NCI-H146 treated with DMSO at 0.1 percent for 48 hours (cell line): ENCODE measurements around the gene EBPL.
"Not testable (repeated sequence)": the region's sequence is repeated elsewhere in the genome, so short reads cannot be mapped to it uniquely, and the experiment has no call there.

Source experiments
- DNase-seq: peaks from one replicate; lab custom pipeline; 2025; ENCODE audit not compliant: unreplicated experiment; lab: John Stamatoyannopoulos, UW

The EBPL gene

GRCh38 chr13:49635599-49636433 lies 55.5 kb downstream of the EBPL start:
- peak; percentile 70 for DNase-seq

GRCh38 chr13:49633710-49634109 lies 57.6 kb downstream of the EBPL start:
- no peak for DNase-seq

GRCh38 chr13:49632156-49632555 lies 59.1 kb downstream of the EBPL start:
- no peak for DNase-seq

DNA sequence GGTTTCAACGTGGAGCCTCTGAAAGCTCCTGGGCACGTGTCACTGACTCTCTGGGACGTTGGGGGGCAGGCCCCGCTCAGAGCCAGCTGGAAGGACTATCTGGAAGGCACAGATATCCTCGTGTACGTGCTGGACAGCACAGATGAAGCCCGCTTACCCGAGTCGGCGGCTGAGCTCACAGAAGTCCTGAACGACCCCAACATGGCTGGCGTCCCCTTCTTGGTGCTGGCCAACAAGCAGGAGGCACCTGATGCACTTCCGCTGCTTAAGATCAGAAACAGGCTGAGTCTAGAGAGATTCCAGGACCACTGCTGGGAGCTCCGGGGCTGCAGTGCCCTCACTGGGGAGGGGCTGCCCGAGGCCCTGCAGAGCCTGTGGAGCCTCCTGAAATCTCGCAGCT lies 60.7 kb downstream of the EBPL start:
- no peak for DNase-seq

DNA sequence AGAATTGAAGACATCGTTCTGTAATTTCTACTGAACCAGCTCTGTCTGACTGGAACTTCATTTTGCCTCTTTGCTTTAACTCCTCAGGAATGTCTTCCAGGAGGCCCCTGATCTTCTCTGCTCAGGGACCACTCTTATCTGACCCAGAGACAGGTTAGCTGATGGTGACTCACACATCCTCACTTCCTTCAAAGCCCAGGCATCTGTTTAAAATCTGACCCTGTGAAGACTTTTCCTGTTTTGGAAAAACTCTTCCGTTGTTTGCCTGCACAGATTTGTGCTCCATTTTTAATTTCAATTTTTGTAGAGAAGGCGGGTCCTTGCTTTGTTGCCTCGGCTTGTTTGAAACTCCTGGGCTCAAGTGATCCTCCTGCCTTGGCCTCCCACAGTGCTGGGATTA lies 61.3 kb downstream of the EBPL start:
- DNase-seq = no peak

DNA sequence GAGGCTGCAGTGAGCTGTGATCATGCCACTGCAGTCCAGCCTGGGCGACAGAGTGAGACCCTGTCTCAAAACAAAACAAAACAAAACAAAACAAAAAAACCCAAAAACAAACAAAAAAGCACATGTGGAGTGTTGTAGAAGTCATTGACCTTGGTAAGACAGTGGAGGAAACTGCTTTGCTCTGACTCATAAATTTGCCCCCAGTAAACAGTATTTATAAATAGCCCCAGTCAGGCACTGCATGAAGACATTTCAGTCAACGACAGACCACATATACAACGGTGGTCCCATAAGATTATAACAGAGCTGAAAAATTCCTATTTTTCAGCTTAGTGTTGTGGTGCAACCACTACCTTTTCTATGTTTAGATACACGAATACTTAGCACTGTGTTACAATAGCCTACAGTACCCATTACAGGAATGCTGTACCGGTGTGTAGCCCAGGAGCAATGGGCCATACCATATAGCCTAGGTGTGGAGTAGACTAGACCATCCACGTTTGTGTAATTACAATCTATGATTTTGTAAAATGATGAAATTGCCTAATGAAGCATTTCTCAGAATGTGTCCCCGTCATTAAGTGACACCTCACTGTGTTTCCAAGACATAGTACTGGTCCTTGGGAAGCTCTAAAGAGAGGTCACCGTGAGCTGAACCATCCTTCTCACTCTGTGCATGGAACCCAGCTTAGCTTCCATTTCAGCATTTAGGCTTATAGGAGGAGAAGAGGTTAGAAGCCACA lies 61.9 kb downstream of the EBPL start:
- DNase-seq = no peak

GRCh38 chr13:49627831-49628652 lies 63.2 kb downstream of the EBPL start, which contains the start of gene ARL11:
Gene ARL11 (plus strand): TSS chr13:49628507. CDS start chr13:49630448, 1,941 bp downstream.
- DNase-seq = peak; percentile 79

- DNase-seq = no peak
Measured at GRCh38 chr13:49625392-49626079, 65.8 kb downstream of the EBPL start.

GRCh38 chr13:49624229-49624628 lies 67.1 kb downstream of the EBPL start:
- no peak for DNase-seq

DNA sequence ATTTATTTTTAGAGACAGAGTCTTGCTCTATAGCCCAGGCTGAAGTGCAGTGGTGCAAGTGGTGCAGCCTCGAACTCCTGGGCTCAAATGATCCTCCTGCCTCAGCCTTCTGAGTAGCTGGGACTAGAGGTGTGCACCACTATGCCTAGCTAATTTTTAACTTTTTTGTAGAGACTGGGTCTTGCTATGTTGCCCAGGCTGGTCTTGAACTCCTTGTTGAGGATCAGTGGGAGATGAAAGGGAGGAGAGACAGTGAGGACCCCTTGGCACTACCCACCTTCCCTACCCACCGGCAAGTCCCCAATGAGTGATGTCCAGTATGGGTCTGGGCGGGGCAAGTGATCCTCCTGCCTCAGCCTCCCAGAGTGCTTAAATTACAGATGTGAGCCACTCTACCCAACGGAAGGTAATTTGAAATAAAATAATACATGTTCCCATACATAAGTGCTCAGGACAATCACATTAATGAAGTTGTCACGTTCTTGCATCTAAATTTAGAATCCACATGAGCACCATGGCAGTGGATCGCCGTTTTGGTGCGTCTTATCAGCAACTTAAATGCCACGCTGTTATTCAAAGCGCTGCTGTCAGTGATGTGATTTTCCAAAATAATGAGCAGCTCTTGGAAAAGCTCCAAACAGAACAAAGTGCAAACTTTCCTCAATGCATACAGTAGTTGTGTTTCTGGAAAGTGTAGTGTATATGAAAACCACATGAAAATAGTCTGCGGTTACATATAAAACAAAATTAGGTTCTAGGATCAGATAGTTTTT lies 68.9 kb downstream of the EBPL start:
- DNase-seq = no peak

DNA sequence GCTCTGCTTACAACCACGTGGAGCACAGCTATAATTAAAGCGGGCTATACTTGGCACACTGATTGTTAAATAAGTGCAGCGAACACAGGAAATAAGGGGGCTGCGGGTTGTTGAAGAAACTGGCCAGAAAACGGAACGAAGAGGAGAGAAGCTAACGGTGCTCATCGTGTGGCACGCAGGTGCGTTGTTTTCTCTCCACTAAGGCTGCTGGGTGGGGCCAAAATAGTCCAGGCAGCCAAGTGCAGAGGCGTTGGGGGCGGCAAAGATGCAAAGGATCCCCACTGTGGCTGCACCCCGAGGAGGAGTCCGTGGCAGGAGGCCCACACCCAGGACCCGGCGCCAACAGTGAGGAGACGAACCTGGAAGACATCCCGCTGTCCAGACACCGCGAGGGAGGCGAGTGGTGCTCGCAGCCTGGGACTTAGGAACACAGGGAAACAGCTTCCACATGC lies 71.1 kb downstream of the EBPL start:
- DNase-seq = no peak

GRCh38 chr13:49616676-49617065 lies 74.6 kb downstream of the EBPL start:
- DNase-seq = no peak

GRCh38 chr13:49615836-49616675 lies 75.2 kb downstream of the EBPL start:
- no peak for DNase-seq

- DNase-seq = not testable (repeated sequence)
Measured at GRCh38 chr13:49612042-49612441, 79.2 kb downstream of the EBPL start.
